ENCODE measurements around the gene PLEKHM3.

Gene PLEKHM3

DNA sequence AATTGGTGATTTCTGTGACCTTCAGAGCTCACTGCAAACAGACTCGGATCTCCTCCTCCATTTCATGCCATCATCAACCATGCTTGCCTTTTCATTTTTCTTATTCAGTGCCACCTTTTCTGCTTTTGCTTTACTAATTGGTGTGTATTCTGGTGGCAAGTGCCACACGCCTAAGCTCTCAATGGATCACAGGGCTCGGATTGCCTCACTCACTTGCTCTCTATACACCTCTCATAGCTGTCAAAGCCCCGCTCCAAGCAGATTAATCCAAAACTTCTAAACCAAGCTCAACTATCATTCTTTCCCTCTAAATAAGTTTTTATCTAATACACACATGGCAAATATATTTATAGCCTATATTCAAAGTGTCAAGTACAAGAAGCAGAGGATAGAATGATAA is 86.4 kb downstream of the PLEKHM3 start:
- TF ChIP-seq, protein P1, sequence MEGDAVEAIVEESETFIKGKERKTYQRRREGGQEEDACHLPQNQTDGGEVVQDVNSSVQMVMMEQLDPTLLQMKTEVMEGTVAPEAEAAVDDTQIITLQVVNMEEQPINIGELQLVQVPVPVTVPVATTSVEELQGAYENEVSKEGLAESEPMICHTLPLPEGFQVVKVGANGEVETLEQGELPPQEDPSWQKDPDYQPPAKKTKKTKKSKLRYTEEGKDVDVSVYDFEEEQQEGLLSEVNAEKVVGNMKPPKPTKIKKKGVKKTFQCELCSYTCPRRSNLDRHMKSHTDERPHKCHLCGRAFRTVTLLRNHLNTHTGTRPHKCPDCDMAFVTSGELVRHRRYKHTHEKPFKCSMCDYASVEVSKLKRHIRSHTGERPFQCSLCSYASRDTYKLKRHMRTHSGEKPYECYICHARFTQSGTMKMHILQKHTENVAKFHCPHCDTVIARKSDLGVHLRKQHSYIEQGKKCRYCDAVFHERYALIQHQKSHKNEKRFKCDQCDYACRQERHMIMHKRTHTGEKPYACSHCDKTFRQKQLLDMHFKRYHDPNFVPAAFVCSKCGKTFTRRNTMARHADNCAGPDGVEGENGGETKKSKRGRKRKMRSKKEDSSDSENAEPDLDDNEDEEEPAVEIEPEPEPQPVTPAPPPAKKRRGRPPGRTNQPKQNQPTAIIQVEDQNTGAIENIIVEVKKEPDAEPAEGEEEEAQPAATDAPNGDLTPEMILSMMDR (IDR thresholded peaks at IDR 0.05; ENCODE audit: low read depth, low read length, missing control alignments) = no peak
- no peak for DNase-seq (ENCODE audit: low read depth)
- H3K4me3 ChIP-seq (ENCODE audit: low read depth, low read length) = no peak overlapping the region

DNA sequence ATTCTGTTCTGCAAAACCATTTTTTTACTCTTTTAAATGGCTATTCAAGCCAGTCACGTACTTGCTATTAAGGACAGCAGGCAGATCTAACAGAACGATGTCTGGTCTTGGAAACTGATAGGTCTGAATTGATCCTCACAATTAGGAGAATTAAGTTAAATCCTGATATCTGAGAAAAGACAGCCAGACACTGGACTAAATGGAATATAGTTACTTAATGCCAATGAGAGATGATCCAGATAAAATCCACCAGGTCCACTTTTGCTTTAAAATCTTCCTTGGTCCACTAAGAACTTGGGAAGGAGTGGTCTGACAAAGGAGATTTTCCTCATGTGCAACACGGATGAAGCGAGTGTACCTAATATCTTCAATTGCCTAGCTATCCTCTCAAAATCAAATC is 86.9 kb downstream of the PLEKHM3 start:
- no peak overlapping the region for H3K4me3 ChIP-seq (ENCODE audit: low read depth, low read length)
- DNase-seq (ENCODE audit: low read depth) = no peak
- TF ChIP-seq, protein P1 (IDR thresholded peaks at IDR 0.05; ENCODE audit: low read depth, low read length, missing control alignments) = no peak

DNA sequence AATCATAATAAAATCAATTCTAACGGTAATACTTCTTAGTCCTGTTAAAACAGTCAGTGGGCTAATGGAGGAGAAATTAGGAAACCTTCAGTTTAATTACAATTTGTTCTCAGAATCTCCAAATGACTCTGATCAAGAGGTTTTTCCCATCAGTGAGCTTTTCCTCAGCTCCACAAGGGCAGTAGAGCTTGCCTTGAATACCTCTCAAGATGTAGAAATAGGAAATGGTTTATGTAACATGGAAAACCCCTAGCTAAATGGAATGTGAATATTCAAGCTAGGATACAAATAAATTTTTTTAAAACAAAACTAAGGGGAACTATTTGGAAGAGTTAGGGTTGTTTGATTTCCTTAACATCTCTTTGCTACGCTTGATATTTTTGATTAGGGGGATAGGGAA is 87.5 kb downstream of the PLEKHM3 start:
- DNase-seq (ENCODE audit: low read depth) = no peak
- H3K4me3 ChIP-seq (ENCODE audit: low read depth, low read length) = no peak overlapping the region
- TF ChIP-seq, protein P1 (IDR thresholded peaks at IDR 0.05; ENCODE audit: low read depth, low read length, missing control alignments) = no peak

DNA sequence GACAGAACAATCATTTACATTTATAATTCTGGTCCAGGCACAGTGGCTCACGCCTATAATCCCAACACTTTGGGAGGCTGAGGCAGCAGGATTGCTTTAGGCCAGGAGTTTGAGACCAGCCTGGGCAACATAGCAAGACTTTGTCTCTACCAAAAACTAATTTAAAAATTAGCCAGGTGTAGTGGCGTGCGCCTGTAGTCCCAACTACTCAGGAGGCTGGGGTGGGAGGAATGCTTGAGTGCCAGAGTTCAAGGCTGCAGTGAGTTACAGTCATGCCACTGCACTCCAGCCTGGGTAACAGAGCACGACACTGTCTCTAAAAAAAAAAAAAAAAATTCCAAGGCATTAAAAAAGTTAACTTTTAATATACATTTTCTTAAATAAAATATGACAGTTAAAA is 88.1 kb downstream of the PLEKHM3 start:
- no peak for DNase-seq (ENCODE audit: low read depth)
- TF ChIP-seq, protein P1 (IDR thresholded peaks at IDR 0.05; ENCODE audit: low read depth, low read length, missing control alignments) = no peak
- no peak overlapping the region for H3K4me3 ChIP-seq (ENCODE audit: low read depth, low read length)

DNA sequence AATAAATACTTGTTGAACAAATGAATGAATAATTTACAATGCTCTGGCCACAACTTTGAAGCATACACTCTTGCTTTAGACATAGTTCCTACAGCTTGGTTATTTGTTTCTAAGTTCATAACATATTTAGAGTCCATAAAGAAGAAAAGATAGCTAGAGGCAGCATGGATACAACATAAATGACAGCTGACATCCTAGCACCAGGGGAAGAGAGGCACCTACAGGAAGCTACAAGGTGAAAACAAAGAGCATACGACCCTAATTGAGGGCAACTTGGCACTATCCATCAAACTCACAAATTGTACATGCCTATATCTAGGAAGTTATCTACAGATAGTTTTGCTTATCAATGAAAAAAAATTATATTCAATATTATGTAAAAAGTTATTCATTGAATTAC is 88.9 kb downstream of the PLEKHM3 start:
- no peak overlapping the region for H3K4me3 ChIP-seq (ENCODE audit: low read depth, low read length)
- DNase-seq (ENCODE audit: low read depth) = no peak
- TF ChIP-seq, protein P1 (IDR thresholded peaks at IDR 0.05; ENCODE audit: low read depth, low read length, missing control alignments) = no peak

DNA sequence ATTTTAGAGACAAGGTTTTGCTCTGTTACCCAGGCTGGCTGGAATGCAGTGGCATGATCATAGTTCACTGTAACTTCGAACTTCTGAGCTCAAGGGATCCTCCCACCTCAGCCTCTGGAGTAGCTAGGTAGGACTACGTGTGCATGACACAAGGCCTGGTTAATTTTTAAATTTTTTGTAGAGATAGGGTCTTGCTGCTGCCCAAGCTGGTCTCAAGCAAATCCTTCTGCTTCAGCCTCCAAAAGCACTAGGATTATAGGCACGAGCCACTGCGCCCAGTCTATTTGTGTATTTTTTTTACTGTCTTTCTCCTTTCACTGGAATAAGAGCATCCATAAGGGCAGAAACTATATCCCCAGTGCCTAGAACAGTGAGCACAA is 89.3 kb downstream of the PLEKHM3 start:
- no peak overlapping the region for H3K4me3 ChIP-seq (ENCODE audit: low read depth, low read length)
- DNase-seq (ENCODE audit: low read depth) = no peak
- TF ChIP-seq, protein P1 (IDR thresholded peaks at IDR 0.05; ENCODE audit: low read depth, low read length, missing control alignments) = no peak

DNA sequence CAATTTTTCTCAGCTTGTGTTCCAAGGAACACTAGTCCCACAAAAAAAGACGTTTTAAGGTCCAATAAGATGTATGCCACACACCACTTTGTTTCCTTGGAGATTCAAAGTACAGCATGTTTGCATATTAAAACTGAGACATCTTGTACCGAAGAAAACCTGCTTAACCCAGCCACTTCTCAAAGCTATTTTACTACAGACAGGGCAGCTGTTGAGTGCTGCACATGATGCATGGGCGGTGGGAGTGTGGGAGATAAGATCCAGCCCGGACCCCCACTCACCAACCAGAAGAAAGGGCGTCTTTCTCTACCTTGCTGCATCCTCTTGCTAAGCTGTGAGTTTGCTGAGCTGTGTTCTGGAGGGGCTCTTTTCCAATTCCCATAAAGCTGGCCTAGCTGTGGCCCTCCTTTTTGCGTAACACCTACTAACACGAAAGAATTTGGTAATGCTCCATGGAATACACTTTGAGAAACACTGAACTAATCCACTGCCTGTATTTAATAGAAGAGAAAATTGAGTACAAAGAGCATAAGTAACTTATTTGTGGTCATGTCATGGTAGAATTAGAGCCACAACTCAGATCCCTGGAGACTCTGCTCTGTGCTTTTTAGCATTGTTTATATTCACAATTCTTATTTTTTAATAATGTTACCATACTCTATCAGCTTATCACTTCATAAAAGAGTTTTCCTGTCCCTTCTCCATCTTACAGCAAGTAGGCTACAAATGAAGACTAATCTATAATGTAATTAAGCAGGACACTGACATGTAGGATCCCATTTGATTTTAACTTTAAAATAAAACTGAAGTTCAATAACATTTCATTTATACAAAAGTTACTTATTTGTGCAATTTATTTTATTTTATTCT is 90.0 kb downstream of the PLEKHM3 start:
- DNase-seq (ENCODE audit: low read depth) = no peak
- no peak overlapping the region for H3K4me3 ChIP-seq (ENCODE audit: low read depth, low read length)
- TF ChIP-seq, protein P1 (IDR thresholded peaks at IDR 0.05; ENCODE audit: low read depth, low read length, missing control alignments) = no peak
